Right kidney (tissue), 1 donor: ENCODE measurements around the gene CACNG3.
"Not testable (repeated sequence)": the region's sequence is repeated elsewhere in the genome, so short reads cannot be mapped to it uniquely, and the experiment has no call there.

Experiments
- DNase-seq: peaks from one replicate; pipeline ENCODE4 v3.0.0-alpha.2; 2016

CACNG3 gene

GRCh38 chr16:24336491-24336890 lies 80.4 kb downstream of the CACNG3 start:
- DNase-seq: no peak

- no peak for DNase-seq
Observed at GRCh38 chr16:24337013-24337412, 80.9 kb downstream of the CACNG3 start.

- DNase-seq: not testable (repeated sequence)
Observed at GRCh38 chr16:24343829-24344228, 87.7 kb downstream of the CACNG3 start.

GRCh38 chr16:24344784-24345183 lies 88.6 kb downstream of the CACNG3 start:
- no peak for DNase-seq

GRCh38 chr16:24345704-24346103 lies 89.6 kb downstream of the CACNG3 start:
- DNase-seq: no peak

GRCh38 chr16:24346734-24347133 lies 90.6 kb downstream of the CACNG3 start:
- no peak for DNase-seq

GRCh38 chr16:24347556-24347955 lies 91.4 kb downstream of the CACNG3 start:
- DNase-seq: no peak

- DNase-seq: no peak
Observed at GRCh38 chr16:24348545-24349290, 92.6 kb downstream of the CACNG3 start.

GRCh38 chr16:24349320-24349719 lies 93.2 kb downstream of the CACNG3 start:
- no peak for DNase-seq

- no peak for DNase-seq
Observed at GRCh38 chr16:24352746-24353145, 96.6 kb downstream of the CACNG3 start.

GRCh38 chr16:24353622-24354021 lies 97.5 kb downstream of the CACNG3 start:
- no peak for DNase-seq

GRCh38 chr16:24357511-24357910 lies 101.4 kb downstream of the CACNG3 start:
- no peak for DNase-seq

- DNase-seq: no peak
Observed at GRCh38 chr16:24358117-24358516, 102.0 kb downstream of the CACNG3 start.

- no peak for DNase-seq
Observed at GRCh38 chr16:24359490-24359889, 103.4 kb downstream of the CACNG3 start.

- DNase-seq: no peak
Observed at GRCh38 chr16:24360936-24361335, 104.8 kb downstream of the CACNG3 start.

- DNase-seq: no peak
Observed at GRCh38 chr16:24364596-24364995, 108.5 kb downstream of the CACNG3 start.

- DNase-seq: no peak
Observed at GRCh38 chr16:24367186-24367710, 111.1 kb downstream of the CACNG3 start.

- no peak for DNase-seq
Observed at GRCh38 chr16:24372824-24373223, 116.7 kb downstream of the CACNG3 start.

GRCh38 chr16:24378999-24379398 lies 122.9 kb downstream of the CACNG3 start:
- DNase-seq: no peak

GRCh38 chr16:24381470-24382118 lies 125.5 kb downstream of the CACNG3 start:
- DNase-seq: no peak

GRCh38 chr16:24382762-24383407 lies 126.8 kb downstream of the CACNG3 start:
- no peak for DNase-seq

GRCh38 chr16:24394341-24394740 lies 138.2 kb downstream of the CACNG3 start:
- DNase-seq: no peak
